HepG2 (cell line): ENCODE data around the gene TFAP2E. TPM values are rescaled to one million over a fixed set of nuclear protein-coding genes. Genes with fewer than 3 reads are reported as not detected.
A peak's percentile ranks its signal among the peaks of the same experiment; 100 is the strongest.

ENCODE experiments used
- HNF4G ChIP-seq, 2 experiments: sonication (generic) in 1 of 2; formaldehyde crosslinking in 1 of 2; IDR thresholded peaks; 2 replicates each; pipeline versions ENCODE4 v1.4.0 to v1.6.1; 2011 to 2020; ENCODE audit warnings: borderline replicate concordance in 2 of 2, low read depth in 2 of 2, mild to moderate bottlenecking in 2 of 2, low read length in 1 of 2, missing genetic modification reagents in 1 of 2, moderate library complexity in 1 of 2
- JUNB ChIP-seq: sonication (generic); formaldehyde crosslinking; IDR thresholded peaks from 2 replicates; pipeline ENCODE4 v1.8.0; 2022; ENCODE audit warnings: missing genetic modification reagents, mild to moderate bottlenecking, borderline replicate concordance
- MXI1 ChIP-seq: IDR thresholded peaks from 3 replicates; pipeline ENCODE4 v1.6.1; 2012; ENCODE audit warnings: low read depth, low read length, inconsistent platforms, borderline replicate concordance
- NCOR1 ChIP-seq: fragments of 200-600 bp; sonication (generic); IDR thresholded peaks from 2 replicates; pipeline ENCODE4 v1.7.0; 2017; ENCODE audit warnings: antibody characterized with exemption, low read length, borderline replicate concordance
- NFE2 ChIP-seq: sonication (generic); formaldehyde crosslinking; IDR thresholded peaks from 2 replicates; pipeline ENCODE4 v1.4.0; 2020; ENCODE audit warnings: missing genetic modification reagents
- PCBP1 ChIP-seq: fragments of 200-400 bp; formaldehyde crosslinking; IDR thresholded peaks from 2 replicates; pipeline ENCODE4 v1.6.1; 2017; ENCODE audit warnings: mild to moderate bottlenecking, low read depth, low read length, borderline replicate concordance
- PLSCR1 ChIP-seq: sonication (generic); formaldehyde crosslinking; IDR thresholded peaks from 2 replicates; pipeline ENCODE4 v1.5.0; 2020; ENCODE audit warnings: missing genetic modification reagents, mild to moderate bottlenecking, borderline replicate concordance
- POLR2AphosphoS5 ChIP-seq: IDR thresholded peaks from 2 replicates; pipeline ENCODE4 v1.6.1; 2012; ENCODE audit warnings: low read depth, low read length
- RARA ChIP-seq: IDR thresholded peaks from 2 replicates; pipeline ENCODE4 v1.6.1; 2016; ENCODE audit warnings: missing genetic modification reagents, missing compliant biosample characterization
- RFX3 ChIP-seq: IDR thresholded peaks from 2 replicates; pipeline ENCODE4 v1.6.1; 2016; ENCODE audit warnings: missing biosample characterization, missing genetic modification reagents
- SIX1 ChIP-seq: sonication (generic); formaldehyde crosslinking; IDR thresholded peaks from 2 replicates; pipeline ENCODE4 v1.4.0; 2020; ENCODE audit warnings: missing genetic modification reagents, borderline replicate concordance
- TGIF2 ChIP-seq: IDR thresholded peaks from 2 replicates; pipeline ENCODE4 v1.6.1; 2016; ENCODE audit warnings: control low read depth, missing compliant biosample characterization
- THAP11 ChIP-seq: IDR thresholded peaks from 2 replicates; pipeline ENCODE4 v1.6.1; 2016; ENCODE audit warnings: missing biosample characterization, missing genetic modification reagents
- ZBTB1 ChIP-seq: sonication (generic); formaldehyde crosslinking; IDR thresholded peaks from 2 replicates; pipeline ENCODE4 v1.4.0; 2020; ENCODE audit warnings: missing genetic modification reagents, borderline replicate concordance
- ZNF138 ChIP-seq: sonication (generic); formaldehyde crosslinking; IDR thresholded peaks from 2 replicates; pipeline ENCODE4 v1.5.0; 2020; ENCODE audit warnings: mild to moderate bottlenecking, low read depth, missing genetic modification reagents
- ZNF280D ChIP-seq: sonication (generic); formaldehyde crosslinking; IDR thresholded peaks from 2 replicates; pipeline ENCODE4 v1.5.1; 2020; ENCODE audit warnings: mild to moderate bottlenecking, missing genetic modification reagents
- ZNF772 ChIP-seq: sonication (generic); formaldehyde crosslinking; IDR thresholded peaks from 2 replicates; pipeline ENCODE4 v1.5.0; 2020; ENCODE audit warnings: mild to moderate bottlenecking, missing genetic modification reagents
- ZNF777 ChIP-seq: sonication (generic); formaldehyde crosslinking; IDR thresholded peaks from 2 replicates; pipeline ENCODE4 v1.4.0; 2020; ENCODE audit warnings: missing genetic modification reagents
- ZNF792 ChIP-seq: IDR thresholded peaks from 2 replicates; pipeline ENCODE4 v1.6.1; 2016
- polyA plus RNA-seq, 8 experiments: library from polyadenylated mRNA; depleted of rRNA in 3 of 8; stranded (reverse) in 7 of 8; unstranded in 1 of 8; fragments of >200 nt; fragmentation: Illumina TruSeq in 4 of 8; extraction: Trizol in 4 of 8; gene quantifications; 2 replicates each; pipeline versions ENCODE4 v1.2.1 to v1.2.3, GENCODE V29; 2011 to 2016; ENCODE audit warnings: low read depth in 4 of 8, missing spikeins in 1 of 8, mixed read lengths in 1 of 8; ENCODE audit not compliant: insufficient read depth in 1 of 8
- total RNA-seq, 5 experiments: library from RNA; depleted of rRNA; stranded (reverse); fragments of >200 nt; fragmentation: Illumina TruSeq; extraction: Trizol; gene quantifications; 2 replicates each; pipeline ENCODE4 v1.2.3, GENCODE V29; 2016; ENCODE audit warnings: low read depth in 1 of 5
- TF ChIP-seq, protein P1 (sequence below): IDR thresholded peaks from 2 replicates; pipeline ENCODE4 v1.6.1; 2016
- TF ChIP-seq, protein P2 (sequence below): sonication (generic); formaldehyde crosslinking; IDR thresholded peaks from 2 replicates; pipeline ENCODE4 v1.8.1; 2023; ENCODE audit warnings: missing genetic modification reagents, mild to moderate bottlenecking, borderline replicate concordance
- TF ChIP-seq, protein P3 (sequence below): sonication (generic); formaldehyde crosslinking; conservative IDR thresholded peaks from 2 replicates; pipeline ENCODE4 v1.4.0; 2020; ENCODE audit warnings: missing genetic modification reagents

TFAP2E gene
- total and polyA plus RNA-seq, 2 of the 13 experiments (the other 11 are each of a cell fraction or from before 2014, with no cell fraction given): 0.31 to 0.41 TPM

- TF ChIP-seq JUNB (CRISPR knock-in tag): peak; percentile 86
- TF ChIP-seq PCBP1: no peak
- TF ChIP-seq, protein P1, sequence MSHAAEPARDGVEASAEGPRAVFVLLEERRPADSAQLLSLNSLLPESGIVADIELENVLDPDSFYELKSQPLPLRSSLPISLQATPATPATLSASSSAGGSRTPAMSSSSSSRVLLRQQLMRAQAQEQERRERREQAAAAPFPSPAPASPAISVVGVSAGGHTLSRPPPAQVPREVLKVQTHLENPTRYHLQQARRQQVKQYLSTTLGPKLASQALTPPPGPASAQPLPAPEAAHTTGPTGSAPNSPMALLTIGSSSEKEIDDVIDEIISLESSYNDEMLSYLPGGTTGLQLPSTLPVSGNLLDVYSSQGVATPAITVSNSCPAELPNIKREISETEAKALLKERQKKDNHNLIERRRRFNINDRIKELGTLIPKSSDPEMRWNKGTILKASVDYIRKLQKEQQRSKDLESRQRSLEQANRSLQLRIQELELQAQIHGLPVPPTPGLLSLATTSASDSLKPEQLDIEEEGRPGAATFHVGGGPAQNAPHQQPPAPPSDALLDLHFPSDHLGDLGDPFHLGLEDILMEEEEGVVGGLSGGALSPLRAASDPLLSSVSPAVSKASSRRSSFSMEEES (CRISPR knock-in tag): no peak
- 0 out of 2 replicates have a peak, but pooled peaks have one; percentile 32 for TF ChIP-seq ZNF772 (CRISPR knock-in tag)
- TF ChIP-seq MXI1: peak; percentile 37; the same call in 1 of the 3 replicates
- TF ChIP-seq ZNF138: no peak
- TF ChIP-seq POLR2AphosphoS5: no peak
- no peak for TF ChIP-seq NFE2 (CRISPR knock-in tag)
- no peak for TF ChIP-seq ZNF777
- TF ChIP-seq, protein P2, sequence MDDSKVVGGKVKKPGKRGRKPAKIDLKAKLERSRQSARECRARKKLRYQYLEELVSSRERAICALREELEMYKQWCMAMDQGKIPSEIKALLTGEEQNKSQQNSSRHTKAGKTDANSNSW: no peak
- 0 out of 2 replicates have a peak, but pooled peaks have one; percentile 54 for TF ChIP-seq TGIF2
- no peak for TF ChIP-seq ZBTB1 (CRISPR knock-in tag)
- TF ChIP-seq ZNF280D (CRISPR knock-in tag): no peak
- peak; percentile 32; the same call in 1 of the 2 replicates for TF ChIP-seq ZNF792 (CRISPR knock-in tag)
- TF ChIP-seq SIX1 (CRISPR knock-in tag): peak; percentile 69; the same call in 1 of the 2 replicates
- peak; percentile 30 for TF ChIP-seq HNF4G (IDR thresholded peaks at IDR 0.05; ENCODE audit: borderline replicate concordance, low read depth, low read length)
- TF ChIP-seq HNF4G (CRISPR knock-in tag; IDR thresholded peaks at IDR 0.05; ENCODE audit: borderline replicate concordance, low read depth): no peak
- TF ChIP-seq, protein P3, sequence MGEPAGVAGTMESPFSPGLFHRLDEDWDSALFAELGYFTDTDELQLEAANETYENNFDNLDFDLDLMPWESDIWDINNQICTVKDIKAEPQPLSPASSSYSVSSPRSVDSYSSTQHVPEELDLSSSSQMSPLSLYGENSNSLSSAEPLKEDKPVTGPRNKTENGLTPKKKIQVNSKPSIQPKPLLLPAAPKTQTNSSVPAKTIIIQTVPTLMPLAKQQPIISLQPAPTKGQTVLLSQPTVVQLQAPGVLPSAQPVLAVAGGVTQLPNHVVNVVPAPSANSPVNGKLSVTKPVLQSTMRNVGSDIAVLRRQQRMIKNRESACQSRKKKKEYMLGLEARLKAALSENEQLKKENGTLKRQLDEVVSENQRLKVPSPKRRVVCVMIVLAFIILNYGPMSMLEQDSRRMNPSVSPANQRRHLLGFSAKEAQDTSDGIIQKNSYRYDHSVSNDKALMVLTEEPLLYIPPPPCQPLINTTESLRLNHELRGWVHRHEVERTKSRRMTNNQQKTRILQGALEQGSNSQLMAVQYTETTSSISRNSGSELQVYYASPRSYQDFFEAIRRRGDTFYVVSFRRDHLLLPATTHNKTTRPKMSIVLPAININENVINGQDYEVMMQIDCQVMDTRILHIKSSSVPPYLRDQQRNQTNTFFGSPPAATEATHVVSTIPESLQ (CRISPR knock-in tag): no peak
- TF ChIP-seq RFX3 (CRISPR knock-in tag): no peak
- peak; percentile 74 for TF ChIP-seq RARA (CRISPR knock-in tag)
- TF ChIP-seq NCOR1: peak; percentile 50; the same call in 1 of the 2 replicates
- TF ChIP-seq PLSCR1: no peak
- TF ChIP-seq THAP11: no peak; the same call in 1 of the 2 replicates
Measured at GRCh38 chr1:35555601-35556477, 17.3 kb upstream of the TFAP2E start (continued).
